NT2/D1 (cell line): ENCODE measurements around the gene BPTF.

ENCODE experiments used
- SUZ12 ChIP-seq: IDR thresholded peaks from 2 replicates; pipeline ENCODE4 v1.6.1; 2011; ENCODE audit not compliant: insufficient read length, insufficient read depth; ENCODE audit errors: extremely low read depth
- YY1 ChIP-seq: IDR thresholded peaks from 2 replicates; pipeline ENCODE4 v1.6.1; 2011; ENCODE audit not compliant: insufficient read length, insufficient read depth
- ZNF274 ChIP-seq: IDR thresholded peaks from 2 replicates; pipeline ENCODE4 v1.6.1; 2011; ENCODE audit warnings: mild to moderate bottlenecking, low read depth, low read length

DNA sequence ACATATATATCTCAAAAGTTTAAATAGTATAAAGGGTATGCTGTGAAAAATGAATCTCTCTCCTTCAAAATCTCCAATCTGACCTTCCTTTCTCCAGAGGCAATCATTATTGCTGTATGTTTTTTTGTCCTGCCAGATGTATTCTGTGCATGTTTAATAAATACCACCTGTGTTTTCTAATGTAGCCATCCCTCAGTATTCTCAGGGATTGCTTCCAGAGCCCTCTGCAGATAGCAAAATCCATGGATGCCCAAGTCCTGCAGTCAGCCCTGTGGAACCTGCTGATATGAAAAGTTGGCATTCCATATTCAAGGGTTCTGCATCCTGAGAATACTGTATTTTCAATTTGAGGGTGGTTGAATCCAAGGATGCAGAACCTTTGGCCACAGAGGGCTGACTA lies 42.9 kb downstream of the BPTF start:
- TF ChIP-seq ZNF274: no peak
- TF ChIP-seq SUZ12: no peak
- TF ChIP-seq YY1: no peak
